ENCODE measurements around the gene TPGS1.

The TPGS1 gene, protein sequence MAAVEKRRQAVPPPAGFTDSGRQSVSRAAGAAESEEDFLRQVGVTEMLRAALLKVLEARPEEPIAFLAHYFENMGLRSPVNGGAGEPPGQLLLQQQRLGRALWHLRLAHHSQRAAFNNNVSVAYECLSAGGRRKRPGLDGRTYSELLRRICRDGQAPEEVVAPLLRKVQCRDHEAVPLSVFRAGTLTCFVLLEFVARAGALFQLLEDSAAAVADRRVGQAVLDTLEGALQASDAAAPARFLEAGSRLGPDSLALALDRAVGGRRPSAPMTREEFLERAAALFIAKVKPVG

GRCh38 chr19:507286-508203 is at the start of gene TPGS1:
TSS of gene TPGS1 (plus strand) at chr19:507497. CDS start at chr19:507507, 10 bp downstream.
- peak; percentile 72 for DNase-seq

- no peak for DNase-seq
These were observed 49.7 kb upstream of the TPGS1 start for GRCh38 chr19:457636-458035.

- no peak for DNase-seq
These were observed 48.9 kb upstream of the TPGS1 start for GRCh38 chr19:458091-459042.

- no peak for DNase-seq
These were observed 47.4 kb upstream of the TPGS1 start for GRCh38 chr19:459724-460511.

DNA sequence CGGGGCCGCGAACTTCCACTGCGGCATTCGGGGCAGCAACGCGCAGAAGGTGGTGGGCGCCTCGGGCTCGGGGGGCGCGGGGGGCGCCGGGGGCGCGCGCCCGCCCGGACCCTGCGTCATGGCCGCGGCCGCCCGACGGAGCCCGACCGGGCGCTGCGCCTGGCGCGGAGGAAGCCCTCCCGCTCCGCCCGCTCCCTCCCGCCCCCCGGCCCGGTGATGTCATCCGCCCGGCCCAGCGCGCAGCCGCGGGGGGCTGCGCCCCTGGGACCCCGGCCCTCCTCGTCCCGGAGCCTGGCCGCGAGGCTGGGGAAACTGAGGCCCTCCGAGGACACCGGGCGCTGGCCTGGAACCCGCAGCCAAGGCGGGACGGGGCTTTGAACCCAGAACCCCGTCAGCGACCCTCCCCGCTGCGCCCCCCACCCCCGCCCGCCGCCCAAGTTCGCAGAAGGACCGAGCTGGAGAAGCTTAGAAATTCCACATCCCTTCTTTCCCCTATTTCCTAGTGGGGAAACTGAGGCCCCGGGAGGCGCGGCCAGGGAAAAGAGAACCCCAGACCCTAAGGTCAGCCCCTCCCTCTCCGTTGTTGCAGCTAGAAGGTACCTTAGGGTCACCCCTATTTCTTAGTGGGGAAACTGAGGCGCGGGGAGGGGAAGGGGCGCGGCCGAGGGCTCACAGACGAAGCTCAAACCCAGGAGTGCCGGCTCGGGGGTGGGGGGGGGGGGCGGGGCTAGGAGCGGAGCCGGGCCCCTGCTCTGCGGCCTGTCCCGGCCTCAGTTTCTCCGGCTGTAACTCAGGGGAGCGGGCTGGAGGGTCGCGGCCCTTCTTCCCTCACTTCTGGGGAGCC is 46.2 kb upstream of the TPGS1 start, which contains the start of gene SHC2:
SHC2 (minus strand) TSS at position 157 of the 844 bp plus-strand sequence; CDS start at position 120, 37 bp downstream.
- DNase-seq, result no peak

DNA sequence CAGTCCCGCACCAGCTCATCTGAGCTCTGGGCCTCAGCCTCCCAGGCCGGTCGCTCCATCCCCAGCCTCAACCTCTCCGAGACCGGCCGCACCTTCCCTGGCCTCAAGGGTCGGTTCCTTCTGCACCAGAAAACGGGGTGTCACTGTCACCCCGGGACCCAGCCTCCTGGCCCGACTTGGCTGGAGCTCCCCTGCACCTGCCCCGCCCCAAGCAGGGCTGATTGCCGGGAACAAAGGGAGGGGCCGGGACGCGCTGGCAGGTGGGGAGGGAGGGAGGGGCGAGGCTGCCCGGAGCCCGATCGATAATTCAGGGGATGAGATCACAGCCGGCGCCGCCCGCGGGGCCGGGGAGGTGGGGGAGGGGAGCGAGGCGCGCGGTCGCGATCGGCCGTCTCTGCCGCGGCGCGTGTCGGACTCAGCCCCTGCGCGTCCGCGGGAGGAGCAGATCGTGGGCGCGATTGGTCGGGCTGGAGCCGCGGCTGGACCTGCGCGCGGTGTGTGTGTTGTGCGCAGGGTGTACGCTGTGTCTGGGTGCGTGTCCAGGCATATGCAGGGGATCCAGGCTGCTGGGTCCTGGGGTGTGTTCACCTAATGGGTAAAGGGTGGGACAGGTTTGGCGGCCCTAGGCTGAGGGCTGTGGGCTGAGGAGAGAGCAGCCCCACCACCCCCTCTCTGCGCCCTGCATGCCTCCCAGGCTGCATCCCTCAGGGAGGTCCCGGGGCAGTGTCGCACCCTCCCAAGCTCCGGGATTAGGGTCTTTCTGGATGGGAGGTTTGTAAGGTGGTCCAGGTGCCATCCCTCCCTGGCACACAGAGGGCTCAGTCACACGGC is 45.4 kb upstream of the TPGS1 start:
- no peak for DNase-seq

DNA sequence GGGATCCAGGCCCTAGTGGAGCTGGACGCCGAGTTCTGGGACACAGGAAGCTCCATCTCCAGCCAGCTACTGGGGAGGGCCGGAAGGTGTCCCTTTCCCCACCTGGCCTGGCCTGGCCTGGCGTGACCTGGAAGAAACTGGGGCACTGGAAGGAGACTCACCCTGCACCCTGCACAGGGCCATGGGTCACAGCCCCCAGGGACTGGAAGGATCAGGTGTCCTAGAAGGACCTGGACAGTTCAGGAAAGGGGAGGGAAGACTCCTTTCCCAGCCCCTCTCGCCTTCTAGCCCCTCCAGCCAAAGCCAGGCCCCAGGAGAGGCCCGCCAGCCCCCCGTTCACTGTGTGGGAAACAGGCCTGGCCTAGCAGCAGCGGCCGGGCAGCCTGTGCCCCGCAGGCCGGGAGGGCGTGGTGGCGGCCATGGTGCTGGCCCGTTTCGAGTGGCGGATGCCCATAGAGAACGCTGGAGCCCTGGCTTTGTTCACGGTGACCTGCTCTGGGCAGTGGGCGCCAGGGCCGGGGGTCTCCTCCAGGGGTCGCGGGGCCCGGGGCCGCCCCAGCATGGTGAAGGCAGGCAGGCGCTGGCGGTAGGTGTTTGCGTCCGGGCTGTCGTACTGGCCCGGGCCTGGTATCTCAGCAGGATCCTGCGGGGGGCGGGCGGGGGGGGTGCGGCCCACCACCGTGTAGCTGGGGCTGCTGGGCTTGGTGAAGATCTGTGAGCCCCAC is 43.7 kb upstream of the TPGS1 start:
- no peak for DNase-seq

- DNase-seq, result no peak
These were observed 43.1 kb upstream of the TPGS1 start for GRCh38 chr19:464208-464545.

GRCh38 chr19:465056-465816 is 42.1 kb upstream of the TPGS1 start:
- DNase-seq, result no peak

DNA sequence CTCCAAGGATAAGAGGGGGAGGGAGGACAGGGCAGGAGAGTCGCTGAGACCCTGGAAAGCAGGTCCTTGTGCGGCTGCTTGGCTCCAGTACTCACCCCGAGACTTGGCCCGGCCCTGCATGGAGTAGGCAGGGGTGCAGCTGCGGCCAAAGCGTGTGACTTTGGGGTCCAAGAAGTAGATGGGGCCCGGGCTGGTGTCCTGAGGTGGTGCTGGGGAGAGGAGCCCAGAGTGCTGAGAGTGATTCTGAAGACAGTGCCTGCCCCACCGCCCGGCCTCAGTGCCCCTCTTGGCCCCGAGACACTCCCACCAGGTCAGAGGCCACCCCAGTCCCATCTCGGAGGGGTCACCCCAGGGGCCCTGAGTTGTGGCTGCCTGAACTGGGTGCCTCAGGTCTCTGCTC is 39.7 kb upstream of the TPGS1 start:
- DNase-seq, result no peak

DNA sequence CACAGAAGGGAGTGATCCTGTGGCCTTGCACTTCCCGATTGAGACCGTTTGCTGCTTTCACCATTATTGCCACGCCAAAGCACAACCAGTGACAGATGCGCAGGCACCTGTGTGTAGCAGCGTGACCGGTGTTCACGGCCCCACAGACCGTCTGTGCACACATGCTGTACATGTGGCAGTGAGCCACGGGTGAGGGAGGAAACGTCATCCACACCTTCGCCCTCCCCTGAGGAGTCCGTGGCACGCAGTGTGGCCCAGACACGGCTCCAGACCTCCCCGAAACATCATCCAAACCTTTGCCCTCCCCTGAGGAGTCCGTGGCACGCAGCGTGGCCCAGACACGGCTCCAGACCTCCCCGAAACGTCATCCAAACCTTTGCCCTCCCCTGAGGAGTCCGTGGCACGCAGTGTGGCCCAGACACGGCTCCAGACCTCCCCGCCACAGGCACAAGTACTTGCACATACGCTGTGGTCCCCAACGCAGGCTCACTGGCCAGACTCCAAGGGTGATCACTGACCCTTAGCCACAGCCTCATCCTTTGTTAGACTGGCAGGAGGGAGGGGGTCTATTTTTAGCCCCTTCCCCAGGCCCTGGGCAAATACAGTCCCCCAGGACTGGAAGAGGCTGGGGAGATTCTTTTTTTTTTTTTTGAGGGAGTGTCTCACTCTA is 38.6 kb upstream of the TPGS1 start:
- DNase-seq, result no peak

- DNase-seq, result no peak
These were observed 37.5 kb upstream of the TPGS1 start for GRCh38 chr19:469833-470232.

- no peak for DNase-seq
These were observed 36.6 kb upstream of the TPGS1 start for GRCh38 chr19:470701-471100.

- DNase-seq, result no peak
These were observed 35.1 kb upstream of the TPGS1 start for GRCh38 chr19:472005-472858.

DNA sequence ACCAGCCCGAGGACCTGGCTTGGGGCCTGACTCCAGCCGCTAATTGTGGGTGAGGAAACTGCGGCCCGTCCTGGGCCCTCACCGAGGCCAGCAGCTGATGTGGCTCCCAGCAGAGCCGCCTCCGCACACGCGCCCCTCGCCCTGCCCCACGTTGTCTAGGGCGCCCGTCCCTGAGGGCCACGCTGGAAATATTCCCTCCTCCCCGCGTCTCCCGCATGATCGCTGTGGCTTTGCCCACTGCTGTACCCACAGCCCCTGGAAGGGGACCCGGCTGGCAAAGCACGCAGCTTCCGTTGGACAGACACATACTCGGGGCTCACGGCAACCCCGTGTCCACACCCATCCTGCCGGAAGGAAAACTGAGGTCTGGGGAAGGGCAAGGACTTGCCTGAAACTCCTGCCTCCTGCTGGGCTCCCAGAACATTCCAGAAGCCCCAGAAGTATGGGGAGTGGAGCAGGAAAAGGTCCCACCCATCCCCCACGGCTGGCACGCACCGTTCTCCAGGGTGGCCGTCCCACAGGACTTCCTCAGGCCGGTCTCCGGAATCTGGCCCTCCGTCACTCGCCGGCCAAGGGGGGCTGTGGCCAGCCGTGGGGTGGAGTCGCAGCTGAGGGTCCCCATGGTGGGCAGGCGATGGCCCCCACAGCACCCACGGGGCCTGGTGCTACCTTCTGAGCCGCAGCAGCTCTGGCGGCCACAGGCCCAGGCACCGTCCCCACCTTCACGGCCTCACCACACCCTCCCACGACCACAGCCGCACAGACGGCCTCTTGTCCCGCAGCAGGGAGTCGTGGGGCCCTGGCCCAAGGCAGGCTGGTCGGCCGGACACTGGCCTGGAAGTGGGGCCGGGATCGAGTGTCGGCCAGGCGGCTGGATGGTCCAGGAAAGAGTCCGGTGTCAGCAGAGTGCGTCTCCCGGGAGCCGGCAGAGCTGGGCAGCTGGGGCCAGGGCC is 32.9 kb upstream of the TPGS1 start:
- no peak for DNase-seq

DNA sequence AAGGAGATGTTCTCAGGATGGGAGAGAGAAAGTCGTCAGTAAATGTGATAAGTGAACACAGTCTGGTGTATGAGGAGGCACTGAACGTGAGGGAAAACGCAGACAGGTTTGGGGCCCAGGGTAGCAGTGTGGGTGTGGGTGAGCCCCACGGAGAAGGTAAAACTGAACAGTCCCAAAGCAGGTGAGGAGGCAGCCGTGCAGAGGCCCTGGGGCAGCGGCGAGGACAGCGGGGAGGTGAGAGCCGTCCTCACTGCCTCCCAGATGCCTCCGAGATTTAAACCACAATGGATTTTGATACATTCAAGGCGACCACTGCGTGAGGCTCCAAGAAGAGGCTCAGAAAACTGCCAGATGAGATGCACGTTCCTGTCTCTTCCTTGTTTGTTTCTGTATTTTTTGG is 31.9 kb upstream of the TPGS1 start:
- DNase-seq, result no peak

Data from MV-4-11 (cell line).